ENCODE results near the gene FIGLA. TPM values are rescaled to one million over a fixed set of nuclear protein-coding genes. Genes with fewer than 3 reads are reported as not detected.

The FIGLA gene
- total and polyA plus RNA-seq, 2 experiments from 2014 or later = not detected

GRCh38 chr2:70807102-70807827, 16.8 kb upstream of the FIGLA start:
- TF ChIP-seq EZH2phosphoT487 (IDR thresholded peaks at IDR 0.05; ENCODE audit: insufficient read depth, low read depth) (no peak), EZH2 (IDR thresholded peaks at IDR 0.05; ENCODE audit: insufficient read depth, poor library complexity, severe bottlenecking) (no peak)
- Histone ChIP-seq H3F3A (ENCODE audit: insufficient read depth) (no peaks in the 10 kb centered on the region), H3K27me3 (replicated peaks; ENCODE audit: insufficient read depth) (peaks cover 18% of the 10 kb centered on the region), H3K36me3 (ENCODE audit: low read depth) (no peaks in the 10 kb centered on the region), H3K9me3 (ENCODE audit: low read depth) (no peaks in the 10 kb centered on the region), H3K9me2 (ENCODE audit: insufficient read depth) (no peaks in the 10 kb centered on the region), H3K9ac (no peak overlapping the region), H2AFZ (no peak overlapping the region), H3K4me1 (ENCODE audit: insufficient read depth) (no peaks in the 10 kb centered on the region), H3K79me2 (ENCODE audit: insufficient read depth) (no peaks in the 10 kb centered on the region), H4K20me1 (ENCODE audit: insufficient read depth) (no peaks in the 10 kb centered on the region), H3K4me2 (ENCODE audit: unreplicated experiment) (no peak overlapping the region), H3K27ac (no peak overlapping the region), H3K4me3 (no peak overlapping the region)
- DNase-seq = no peak
- in situ Hi-C loops (cut with MboI) = no loop called here
- 65 to 74% methylated on average over 6 of the region's 6 CpGs for WGBS, 2 experiments (ENCODE audit: low coverage in 1 of 2, low lambda C conversion rate in 2 of 2, missing lambda C conversion rate in 2 of 2)

DNA sequence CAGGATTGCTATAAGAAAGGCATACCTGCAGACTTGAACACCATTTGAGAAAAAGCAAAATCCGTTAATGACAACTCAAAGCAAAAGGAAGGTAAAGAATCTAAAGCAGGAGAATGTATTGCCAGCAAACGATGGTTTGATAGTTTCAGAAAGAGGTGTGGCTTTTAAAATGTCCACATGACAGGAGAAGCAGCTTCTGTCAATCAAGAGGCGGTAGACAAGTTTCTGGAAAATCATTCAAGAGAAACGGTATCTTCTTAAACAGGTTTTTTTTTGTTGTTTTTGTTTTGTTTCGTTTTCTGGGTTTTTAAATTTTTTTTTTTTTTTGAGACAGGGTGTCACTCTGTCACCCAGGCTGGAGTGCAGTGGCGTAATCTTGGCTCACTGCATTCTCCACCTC, 16.2 kb upstream of the FIGLA start:
- Histone ChIP-seq H3K4me1 (ENCODE audit: insufficient read depth) (no peaks in the 10 kb centered on the region), H3F3A (ENCODE audit: insufficient read depth) (no peaks in the 10 kb centered on the region), H3K4me3 (no peak overlapping the region), H3K27ac (no peak overlapping the region), H3K4me2 (ENCODE audit: unreplicated experiment) (no peak overlapping the region), H3K9ac (no peak overlapping the region), H3K9me3 (ENCODE audit: low read depth) (no peaks in the 10 kb centered on the region), H3K9me2 (ENCODE audit: insufficient read depth) (no peaks in the 10 kb centered on the region), H3K27me3 (replicated peaks; ENCODE audit: insufficient read depth) (peaks cover 18% of the 10 kb centered on the region), H2AFZ (no peak overlapping the region), H4K20me1 (ENCODE audit: insufficient read depth) (no peaks in the 10 kb centered on the region), H3K36me3 (ENCODE audit: low read depth) (no peaks in the 10 kb centered on the region), H3K79me2 (ENCODE audit: insufficient read depth) (no peaks in the 10 kb centered on the region)
- in situ Hi-C loops (cut with MboI) = no loop called here
- 33 to 38% methylated on average over 6 of the region's 6 CpGs for WGBS, 2 experiments (ENCODE audit: low coverage in 1 of 2, low lambda C conversion rate in 2 of 2, missing lambda C conversion rate in 2 of 2)
- no peak for TF ChIP-seq EZH2 (IDR thresholded peaks at IDR 0.05; ENCODE audit: insufficient read depth, poor library complexity, severe bottlenecking)
- TF ChIP-seq EZH2phosphoT487 (IDR thresholded peaks at IDR 0.05; ENCODE audit: insufficient read depth, low read depth) = no peak
- DNase-seq = no peak

DNA sequence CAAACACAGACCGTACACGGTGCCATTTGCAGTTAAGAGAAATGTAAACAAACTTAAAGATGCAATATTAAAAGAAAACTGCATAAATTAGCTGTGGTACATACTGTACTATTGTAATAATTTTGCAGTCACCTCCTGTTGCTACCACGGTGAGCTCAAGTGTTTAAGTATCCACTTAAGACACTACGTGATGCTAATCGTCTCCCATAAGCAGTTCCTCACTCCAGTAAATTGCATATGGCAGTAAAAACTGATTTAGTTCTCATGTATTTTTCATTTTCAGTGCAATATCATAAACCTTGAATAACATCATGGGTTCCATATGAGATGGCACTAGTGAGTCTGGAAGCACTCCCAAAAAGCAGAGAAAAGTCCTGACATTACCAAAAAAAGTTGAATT, 15.6 kb upstream of the FIGLA start:
- no peaks in the 10 kb centered on the region for H3K36me3 ChIP-seq (ENCODE audit: low read depth)
- TF ChIP-seq EZH2phosphoT487 (IDR thresholded peaks at IDR 0.05; ENCODE audit: insufficient read depth, low read depth) = no peak
- H3K27ac ChIP-seq = no peak overlapping the region
- H3K9me3 ChIP-seq (ENCODE audit: low read depth) = no peaks in the 10 kb centered on the region
- H3K4me1 ChIP-seq (ENCODE audit: insufficient read depth) = no peaks in the 10 kb centered on the region
- H3K9ac ChIP-seq = no peak overlapping the region
- H4K20me1 ChIP-seq (ENCODE audit: insufficient read depth) = no peaks in the 10 kb centered on the region
- no peak overlapping the region for H3K4me3 ChIP-seq
- WGBS, 2 experiments (ENCODE audit: low coverage in 1 of 2, low lambda C conversion rate in 2 of 2, missing lambda C conversion rate in 2 of 2) = 39 to 43% methylated on average over 5 of the region's 5 CpGs
- H3K27me3 ChIP-seq (replicated peaks; ENCODE audit: insufficient read depth) = peaks cover 17% of the 10 kb centered on the region
- no peak overlapping the region for H3K4me2 ChIP-seq (ENCODE audit: unreplicated experiment)
- no peak overlapping the region for H2AFZ ChIP-seq
- H3K79me2 ChIP-seq (ENCODE audit: insufficient read depth) = no peaks in the 10 kb centered on the region
- no peak for DNase-seq
- no peaks in the 10 kb centered on the region for H3F3A ChIP-seq (ENCODE audit: insufficient read depth)
- no peaks in the 10 kb centered on the region for H3K9me2 ChIP-seq (ENCODE audit: insufficient read depth)
- in situ Hi-C loops (cut with MboI) = no loop called here

GRCh38 chr2:70801607-70802263, 11.3 kb upstream of the FIGLA start:
- peaks cover 12% of the 10 kb centered on the region for H3K27me3 ChIP-seq (replicated peaks; ENCODE audit: insufficient read depth)
- TF ChIP-seq EZH2 (IDR thresholded peaks at IDR 0.05; ENCODE audit: insufficient read depth, poor library complexity, severe bottlenecking) (no peak), EZH2phosphoT487 (IDR thresholded peaks at IDR 0.05; ENCODE audit: insufficient read depth, low read depth) (no peak)
- in situ Hi-C loops (cut with MboI) = no loop called here
- no peak overlapping the region for H3K9ac ChIP-seq
- 52% methylated on average over 10 of the region's 10 CpGs for WGBS, 2 experiments (ENCODE audit: low coverage in 1 of 2, low lambda C conversion rate in 2 of 2, missing lambda C conversion rate in 2 of 2)
- no peaks in the 10 kb centered on the region for H3K9me3 ChIP-seq (ENCODE audit: low read depth)
- no peaks in the 10 kb centered on the region for H3K9me2 ChIP-seq (ENCODE audit: insufficient read depth)
- H3K4me2 ChIP-seq (ENCODE audit: unreplicated experiment) = no peak overlapping the region
- no peaks in the 10 kb centered on the region for H3K36me3 ChIP-seq (ENCODE audit: low read depth)
- H3F3A ChIP-seq (ENCODE audit: insufficient read depth) = no peaks in the 10 kb centered on the region
- no peak overlapping the region for H3K4me3 ChIP-seq
- H2AFZ ChIP-seq = no peak overlapping the region
- H3K79me2 ChIP-seq (ENCODE audit: insufficient read depth) = no peaks in the 10 kb centered on the region
- no peaks in the 10 kb centered on the region for H4K20me1 ChIP-seq (ENCODE audit: insufficient read depth)
- H3K4me1 ChIP-seq (ENCODE audit: insufficient read depth) = no peaks in the 10 kb centered on the region
- no peak for DNase-seq
- no peak overlapping the region for H3K27ac ChIP-seq
